GM12872 (cell line): ENCODE measurements around the gene EXOC3L4.

Source experiments
- CTCF ChIP-seq: IDR thresholded peaks from 3 replicates; pipeline ENCODE4 v1.5.1; 2011; ENCODE audit warnings: low read depth, mild to moderate bottlenecking, low read length, moderate library complexity; ENCODE audit not compliant: insufficient read depth

EXOC3L4 gene

GRCh38 chr14:103072595-103073366, 21.7 kb upstream of the EXOC3L4 start:
- no peak for TF ChIP-seq CTCF

DNA sequence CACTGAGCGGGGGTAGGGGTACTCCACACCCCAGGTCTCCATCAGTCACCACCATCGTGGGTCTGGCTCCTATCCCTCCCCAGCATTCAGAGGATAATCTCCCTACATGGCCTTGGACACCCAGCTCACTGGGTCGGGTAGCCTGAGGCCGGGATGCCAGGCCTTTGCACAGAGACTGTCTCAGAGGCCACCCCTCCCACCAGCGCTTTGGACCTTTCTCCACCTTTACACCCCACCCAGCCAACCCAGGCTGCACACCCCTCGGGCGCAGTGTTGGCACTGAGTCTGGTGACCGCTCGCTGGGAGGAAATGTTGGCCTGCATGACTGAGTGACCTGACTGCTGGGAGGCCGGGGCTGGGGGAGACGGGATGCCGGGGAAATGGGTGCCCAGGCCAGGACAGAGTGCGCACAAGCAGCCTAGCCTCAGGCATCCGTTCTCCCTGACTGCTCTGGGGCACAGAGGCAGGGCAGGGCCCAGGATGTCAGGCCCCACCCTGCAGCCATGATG, 21.1 kb upstream of the EXOC3L4 start:
- TF ChIP-seq CTCF = no peak

DNA sequence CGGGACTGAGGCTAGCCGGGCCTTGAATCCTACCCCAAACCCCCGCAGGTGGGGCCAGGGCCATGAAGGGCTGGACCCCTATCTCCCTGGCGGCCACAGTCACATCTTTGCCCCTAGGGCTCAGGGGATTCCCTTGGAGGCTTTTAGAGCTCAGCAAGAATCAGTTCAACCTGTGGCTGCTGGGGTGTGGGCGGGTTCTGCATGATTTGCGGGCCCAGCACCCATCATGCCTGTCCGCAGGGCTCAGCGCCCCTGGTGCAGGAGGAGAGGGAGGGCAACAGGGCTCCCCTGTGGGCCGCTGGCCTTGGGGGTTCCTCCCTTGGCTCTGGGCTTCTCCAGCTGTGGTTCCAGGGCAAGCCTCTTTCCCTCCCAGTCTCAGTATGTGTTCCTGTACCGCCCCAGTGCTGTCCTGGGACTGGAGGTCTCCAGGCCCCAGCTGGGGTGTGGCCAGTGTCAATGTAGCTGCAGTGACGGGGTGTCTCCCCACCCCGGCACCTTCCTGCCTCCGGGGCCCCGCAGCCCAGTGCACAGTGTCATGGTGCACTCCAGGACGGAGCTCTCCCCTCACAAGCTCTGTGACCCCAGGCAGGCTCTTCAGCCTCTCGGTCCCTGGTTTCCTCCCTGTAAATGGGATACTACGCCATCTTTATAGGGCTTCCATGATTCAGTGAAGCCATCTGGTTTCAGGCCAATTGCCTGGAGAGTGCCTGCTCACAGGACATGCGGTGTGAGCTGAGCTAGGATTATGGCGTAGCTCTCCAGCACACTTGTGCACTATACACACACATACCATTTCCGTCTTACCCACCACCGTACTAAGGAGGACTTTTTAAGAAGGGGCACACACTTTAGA, 20.4 kb upstream of the EXOC3L4 start:
- no peak for TF ChIP-seq CTCF

DNA sequence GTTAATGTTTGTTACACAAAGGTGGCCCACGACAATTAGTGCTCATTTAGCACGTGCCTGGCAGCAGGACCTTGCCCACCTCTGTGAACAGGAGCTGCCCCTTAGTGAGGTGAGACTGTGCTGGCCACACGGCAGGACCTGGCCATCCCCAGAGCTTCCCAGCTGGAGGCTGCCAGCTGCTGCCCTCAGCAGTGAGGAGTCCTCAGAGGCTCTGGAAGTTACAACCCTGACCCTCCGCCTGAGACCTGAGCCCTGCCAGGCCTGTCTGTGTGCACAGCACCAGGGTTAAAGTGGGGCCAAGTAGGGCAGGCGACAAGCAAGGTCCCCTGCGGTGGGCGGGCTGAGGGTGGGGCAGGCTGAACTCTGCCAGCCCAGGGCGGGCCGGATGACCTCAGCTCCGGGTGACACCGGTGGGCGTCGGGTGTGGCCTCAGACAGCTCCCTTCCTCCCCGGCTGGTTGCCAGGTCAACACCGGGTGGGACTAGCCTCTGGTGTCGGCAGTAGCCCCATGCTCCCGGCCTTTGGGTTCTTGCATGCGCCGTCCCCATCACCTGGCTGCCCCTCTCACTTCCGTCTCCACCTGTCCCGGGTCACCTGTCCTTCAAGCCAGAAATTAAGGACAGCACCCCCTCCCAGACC, 19.7 kb upstream of the EXOC3L4 start:
- TF ChIP-seq CTCF = no peak

- peak; percentile 93 for TF ChIP-seq CTCF
These were observed 16.1 kb upstream of the EXOC3L4 start for GRCh38 chr14:103078420-103078749.

- no peak for TF ChIP-seq CTCF
These were observed 15.5 kb upstream of the EXOC3L4 start for GRCh38 chr14:103078860-103079587.
